ENCODE results near the gene EIF2B5.
A peak's percentile ranks its signal among the peaks of the same experiment; 100 is the strongest.
"Not testable (repeated sequence)": the region's sequence is repeated elsewhere in the genome, so short reads cannot be mapped to it uniquely, and the experiment has no call there.

Gene EIF2B5

DNA sequence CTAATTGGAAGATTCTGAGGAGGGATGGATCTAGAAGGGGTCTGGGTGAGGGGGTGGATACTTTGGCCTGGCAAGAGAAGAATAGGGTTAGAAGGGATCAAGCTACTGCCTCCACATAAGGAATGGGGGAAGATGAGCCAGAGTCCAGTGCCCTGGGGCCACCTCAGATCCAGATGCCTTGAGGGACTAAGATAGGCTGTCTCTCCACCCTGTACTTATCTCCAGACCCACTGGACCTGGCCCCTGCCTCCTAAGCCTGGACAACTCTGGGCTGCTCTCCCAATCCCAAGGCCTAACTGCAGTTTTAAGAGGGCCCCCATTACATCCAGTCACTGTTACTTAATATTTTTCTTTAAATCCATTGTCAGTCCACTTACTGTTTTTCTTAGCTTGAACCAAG is 22.0 kb downstream of the EIF2B5 start:
- Mint-ChIP-seq H3K36me3 (ENCODE audit: low read depth) (peaks cover 13% of the 10 kb centered on the region), H3K4me3 (peak overlapping the region; percentile 94 to 100 (median 99)), H3K4me1 (peaks cover 55% of the 10 kb centered on the region), H3K27me3 (ENCODE audit: low read depth) (no peaks in the 10 kb centered on the region), H3K27ac (peak overlapping the region; percentile 94 to 99 (median 98)), H3K9me3 (no peaks in the 10 kb centered on the region)
- TF ChIP-seq, protein P1, sequence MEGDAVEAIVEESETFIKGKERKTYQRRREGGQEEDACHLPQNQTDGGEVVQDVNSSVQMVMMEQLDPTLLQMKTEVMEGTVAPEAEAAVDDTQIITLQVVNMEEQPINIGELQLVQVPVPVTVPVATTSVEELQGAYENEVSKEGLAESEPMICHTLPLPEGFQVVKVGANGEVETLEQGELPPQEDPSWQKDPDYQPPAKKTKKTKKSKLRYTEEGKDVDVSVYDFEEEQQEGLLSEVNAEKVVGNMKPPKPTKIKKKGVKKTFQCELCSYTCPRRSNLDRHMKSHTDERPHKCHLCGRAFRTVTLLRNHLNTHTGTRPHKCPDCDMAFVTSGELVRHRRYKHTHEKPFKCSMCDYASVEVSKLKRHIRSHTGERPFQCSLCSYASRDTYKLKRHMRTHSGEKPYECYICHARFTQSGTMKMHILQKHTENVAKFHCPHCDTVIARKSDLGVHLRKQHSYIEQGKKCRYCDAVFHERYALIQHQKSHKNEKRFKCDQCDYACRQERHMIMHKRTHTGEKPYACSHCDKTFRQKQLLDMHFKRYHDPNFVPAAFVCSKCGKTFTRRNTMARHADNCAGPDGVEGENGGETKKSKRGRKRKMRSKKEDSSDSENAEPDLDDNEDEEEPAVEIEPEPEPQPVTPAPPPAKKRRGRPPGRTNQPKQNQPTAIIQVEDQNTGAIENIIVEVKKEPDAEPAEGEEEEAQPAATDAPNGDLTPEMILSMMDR (IDR thresholded peaks at IDR 0.05; ENCODE audit: unreplicated experiment in 3 of 3), result no peak

DNA sequence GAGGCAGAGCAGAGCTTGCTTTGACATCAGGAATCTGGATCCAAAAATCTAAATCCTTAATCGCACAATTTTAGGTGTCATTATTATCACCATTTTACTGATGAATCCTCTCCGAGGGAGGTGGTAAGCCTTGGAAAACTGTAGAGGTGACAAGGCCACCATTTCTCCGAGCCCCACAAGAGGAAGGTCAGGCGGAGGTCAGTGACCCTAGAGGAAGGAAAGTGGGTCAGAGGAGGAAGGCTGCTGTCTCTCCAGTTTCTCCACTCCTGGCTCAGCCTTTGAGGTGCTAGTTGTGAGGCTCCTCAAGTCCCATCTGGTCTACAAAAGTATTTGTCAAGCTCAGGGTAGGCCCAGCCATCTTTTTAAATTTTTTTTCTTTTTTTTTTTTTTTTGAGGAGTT is 23.2 kb downstream of the EIF2B5 start:
- TF ChIP-seq, protein P1 (IDR thresholded peaks at IDR 0.05; ENCODE audit: unreplicated experiment in 3 of 3), result no peak

DNA sequence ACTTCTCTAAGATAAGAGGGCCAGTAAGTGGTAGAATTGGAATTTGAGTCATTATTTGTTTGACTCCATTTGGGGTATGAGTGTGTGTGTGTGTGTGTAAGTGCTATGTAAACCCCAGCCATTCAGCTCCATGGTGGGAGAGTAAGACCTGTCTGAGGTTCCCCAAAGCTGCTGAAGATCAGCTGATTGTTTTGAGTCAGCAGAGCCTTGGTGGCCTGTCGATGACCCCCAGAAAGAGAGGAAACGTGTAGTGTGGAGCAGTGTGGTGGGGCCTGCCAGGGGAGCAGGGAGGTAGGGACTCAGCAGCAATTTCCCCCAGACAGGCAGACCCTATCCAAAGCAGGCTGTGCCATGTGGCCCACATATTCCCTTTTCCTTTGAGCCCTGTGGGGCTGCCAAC is 25.3 kb downstream of the EIF2B5 start:
- TF ChIP-seq, protein P1 (IDR thresholded peaks at IDR 0.05; ENCODE audit: unreplicated experiment in 3 of 3), result no peak
- H3K4me1 Mint-ChIP-seq, result peaks cover 38% of the 10 kb centered on the region
- peak overlapping the region; percentile 5 to 45 (median 36) for H3K4me3 Mint-ChIP-seq
- H3K36me3 Mint-ChIP-seq (ENCODE audit: low read depth), result peaks cover 39% of the 10 kb centered on the region
- no peaks in the 10 kb centered on the region for H3K9me3 Mint-ChIP-seq
- H3K27me3 Mint-ChIP-seq (ENCODE audit: low read depth), result no peaks in the 10 kb centered on the region
- peak overlapping the region; percentile 58 to 84 (median 81) for H3K27ac Mint-ChIP-seq

More for the DNA sequence above, 23.2 kb downstream of the EIF2B5 start:
- Mint-ChIP-seq H3K9me3 (no peaks in the 10 kb centered on the region), H3K36me3 (ENCODE audit: low read depth) (peaks cover 22% of the 10 kb centered on the region), H3K27ac (peak overlapping the region; percentile 22 to 94 (median 59)), H3K4me1 (peaks cover 47% of the 10 kb centered on the region), H3K4me3 (peak overlapping the region in 2 of 3 experiments; percentile 30 to 100), H3K27me3 (ENCODE audit: low read depth) (no peaks in the 10 kb centered on the region)

DNA sequence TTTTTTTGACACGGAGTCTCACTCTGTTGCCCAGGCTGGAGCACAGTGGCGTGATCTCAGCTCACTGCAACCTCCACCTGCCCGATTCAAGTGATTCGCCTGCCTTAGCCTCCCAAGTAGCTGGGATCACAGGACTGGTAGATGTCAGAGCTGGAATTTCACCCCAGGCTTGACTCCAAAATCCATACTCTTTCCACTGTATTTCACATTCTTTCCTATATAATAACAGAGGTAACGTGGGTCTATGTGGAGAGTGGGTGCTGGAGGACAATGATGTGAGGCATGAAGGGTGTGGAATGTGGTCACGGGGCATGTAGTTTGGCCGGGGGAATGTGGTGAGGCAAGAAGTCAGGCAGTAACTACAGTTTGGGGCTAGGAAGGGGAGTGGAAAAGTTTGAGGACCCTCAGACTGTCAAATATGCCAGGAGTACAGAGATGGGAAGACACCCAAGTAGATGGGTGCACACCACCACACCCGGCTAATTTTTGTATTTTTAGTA is 27.5 kb downstream of the EIF2B5 start:
- peaks cover 29% of the 10 kb centered on the region for H3K4me1 Mint-ChIP-seq
- H3K27ac Mint-ChIP-seq; H3K27me3 Mint-ChIP-seq (ENCODE audit: low read depth); H3K9me3 Mint-ChIP-seq; H3K4me3 Mint-ChIP-seq: not testable (repeated sequence)
- H3K36me3 Mint-ChIP-seq (ENCODE audit: low read depth), result peaks cover 59% of the 10 kb centered on the region

DNA sequence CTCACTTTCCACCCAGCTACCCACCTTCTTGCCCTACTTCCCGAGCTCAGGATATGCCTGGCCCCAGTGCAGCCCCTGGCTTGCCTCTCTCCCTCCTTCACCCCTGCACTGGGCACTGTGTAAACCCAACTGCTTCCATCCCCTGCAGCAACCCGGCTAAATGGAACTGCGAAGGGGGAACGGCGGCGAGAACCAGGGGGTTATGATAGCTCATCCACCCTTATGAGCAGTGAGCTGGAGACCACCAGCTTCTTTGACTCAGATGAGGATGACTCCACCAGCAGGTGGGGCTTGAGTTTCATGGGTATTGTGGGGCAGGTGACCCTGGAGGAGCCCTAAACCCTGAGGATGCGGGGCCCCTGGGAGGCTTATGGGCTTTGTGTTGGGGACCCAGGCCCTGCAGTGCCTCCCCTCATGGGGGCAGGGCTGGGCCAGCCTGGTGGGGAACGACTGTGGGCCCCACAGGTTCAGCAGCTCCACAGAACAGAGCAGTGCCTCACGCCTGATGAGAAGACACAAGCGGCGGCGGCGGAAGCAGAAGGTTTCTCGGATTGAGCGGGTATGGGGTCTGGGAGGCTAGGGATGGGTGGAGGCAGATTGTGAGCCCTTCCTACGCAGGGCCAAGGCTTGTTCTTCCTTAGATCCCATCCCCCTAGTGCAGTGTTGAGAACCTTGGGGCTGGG is 29.6 kb downstream of the EIF2B5 start:
- H3K27me3 Mint-ChIP-seq (ENCODE audit: low read depth), result no peaks in the 10 kb centered on the region
- TF ChIP-seq, protein P1 (IDR thresholded peaks at IDR 0.05; ENCODE audit: unreplicated experiment in 3 of 3), result no peak
- H3K9me3 Mint-ChIP-seq, result no peaks in the 10 kb centered on the region
- peaks cover 20% of the 10 kb centered on the region for H3K4me1 Mint-ChIP-seq
- no peak overlapping the region for H3K27ac Mint-ChIP-seq
- peaks cover 69% of the 10 kb centered on the region for H3K36me3 Mint-ChIP-seq (ENCODE audit: low read depth)
- no peak overlapping the region for H3K4me3 Mint-ChIP-seq

DNA sequence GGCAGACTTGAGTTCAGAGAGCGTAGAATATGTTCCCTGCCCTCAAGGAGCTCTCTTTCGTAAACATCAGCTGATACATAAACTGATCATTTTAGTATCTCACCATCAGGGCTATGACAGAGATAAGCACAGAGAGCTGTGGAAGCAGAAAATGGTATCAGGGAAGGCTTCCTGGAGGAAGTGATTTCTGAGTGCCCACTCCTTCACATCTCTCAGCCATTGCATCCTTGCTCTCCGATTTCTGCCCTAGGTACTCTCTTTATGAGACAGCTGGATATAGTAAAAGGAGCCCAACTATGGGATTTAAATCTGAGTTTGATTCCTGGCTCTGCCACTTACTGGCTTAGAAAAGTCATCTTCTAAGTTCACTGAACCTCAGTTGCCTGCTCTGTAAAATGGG is 30.4 kb downstream of the EIF2B5 start:
- peaks cover 14% of the 10 kb centered on the region for H3K4me1 Mint-ChIP-seq
- H3K27ac Mint-ChIP-seq, result no peak overlapping the region
- no peaks in the 10 kb centered on the region for H3K27me3 Mint-ChIP-seq (ENCODE audit: low read depth)
- TF ChIP-seq, protein P1 (IDR thresholded peaks at IDR 0.05; ENCODE audit: unreplicated experiment in 3 of 3), result no peak
- no peak overlapping the region for H3K4me3 Mint-ChIP-seq
- H3K9me3 Mint-ChIP-seq, result no peaks in the 10 kb centered on the region
- peaks cover 64% of the 10 kb centered on the region for H3K36me3 Mint-ChIP-seq (ENCODE audit: low read depth)
